ENCODE measurements around the gene TBXAS1. TPM values are rescaled to one million over a fixed set of nuclear protein-coding genes. Genes with fewer than 3 reads are reported as not detected.

TBXAS1 gene
- total RNA-seq, 4 donors from 2014 or later, result 9.0 to 22.2 (median 14.6) TPM

GRCh38 chr7:139821349-139822105, 7.5 kb upstream of the TBXAS1 start:
- Histone ChIP-seq H3K36me3 (no peaks in the 10 kb centered on the region), H3K27ac (no peak overlapping the region), H3K9me3 (no peaks in the 10 kb centered on the region), H3K4me3 (no peak overlapping the region), H3K4me1 (no peaks in the 10 kb centered on the region), H3K27me3 (no peaks in the 10 kb centered on the region)
- in situ Hi-C loops (cut with MboI; ENCODE audit: low pct_ligation_motif_present in 1 of 4, low pct_unique_long_range_greater_than_20kb in 1 of 4, low sequenced_read_pairs in 3 of 4), result no loop called here
- TF ChIP-seq POLR2A (IDR thresholded peaks at IDR 0.05) (no peak), EP300 (IDR thresholded peaks at IDR 0.05; ENCODE audit: low read depth) (no peak), POLR2AphosphoS5 (IDR thresholded peaks at IDR 0.05) (no peak)
- TF ChIP-seq, protein P1, sequence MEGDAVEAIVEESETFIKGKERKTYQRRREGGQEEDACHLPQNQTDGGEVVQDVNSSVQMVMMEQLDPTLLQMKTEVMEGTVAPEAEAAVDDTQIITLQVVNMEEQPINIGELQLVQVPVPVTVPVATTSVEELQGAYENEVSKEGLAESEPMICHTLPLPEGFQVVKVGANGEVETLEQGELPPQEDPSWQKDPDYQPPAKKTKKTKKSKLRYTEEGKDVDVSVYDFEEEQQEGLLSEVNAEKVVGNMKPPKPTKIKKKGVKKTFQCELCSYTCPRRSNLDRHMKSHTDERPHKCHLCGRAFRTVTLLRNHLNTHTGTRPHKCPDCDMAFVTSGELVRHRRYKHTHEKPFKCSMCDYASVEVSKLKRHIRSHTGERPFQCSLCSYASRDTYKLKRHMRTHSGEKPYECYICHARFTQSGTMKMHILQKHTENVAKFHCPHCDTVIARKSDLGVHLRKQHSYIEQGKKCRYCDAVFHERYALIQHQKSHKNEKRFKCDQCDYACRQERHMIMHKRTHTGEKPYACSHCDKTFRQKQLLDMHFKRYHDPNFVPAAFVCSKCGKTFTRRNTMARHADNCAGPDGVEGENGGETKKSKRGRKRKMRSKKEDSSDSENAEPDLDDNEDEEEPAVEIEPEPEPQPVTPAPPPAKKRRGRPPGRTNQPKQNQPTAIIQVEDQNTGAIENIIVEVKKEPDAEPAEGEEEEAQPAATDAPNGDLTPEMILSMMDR (IDR thresholded peaks at IDR 0.05), result no peak
- intact Hi-C loops (cut with DNase I; ENCODE audit: low total_unique reads), result no loop called here
- no peak for DNase-seq
- WGBS, 2 donors (ENCODE audit: low coverage in 1 of 2), result 75 to 84% methylated on average over 4 to 14 of the region's 14 CpGs

- Histone ChIP-seq H3K36me3 (no peaks in the 10 kb centered on the region), H3K27me3 (no peaks in the 10 kb centered on the region), H3K4me1 (no peaks in the 10 kb centered on the region), H3K9me3 (no peaks in the 10 kb centered on the region), H3K4me3 (no peak overlapping the region), H3K27ac (no peak overlapping the region)
- in situ Hi-C loops (cut with MboI; ENCODE audit: low pct_ligation_motif_present in 1 of 4, low pct_unique_long_range_greater_than_20kb in 1 of 4, low sequenced_read_pairs in 3 of 4), result no loop called here
- 92 to 98% methylated on average over 8 to 9 of the region's 9 CpGs for WGBS, 2 donors (ENCODE audit: low coverage in 1 of 2)
- intact Hi-C loops (cut with DNase I; ENCODE audit: low total_unique reads), result no loop called here
- TF ChIP-seq EP300 (IDR thresholded peaks at IDR 0.05; ENCODE audit: low read depth), result no peak
- no peak for TF ChIP-seq POLR2A (IDR thresholded peaks at IDR 0.05)
- TF ChIP-seq, protein P1 (IDR thresholded peaks at IDR 0.05), result no peak
- no peak for TF ChIP-seq POLR2AphosphoS5 (IDR thresholded peaks at IDR 0.05)
- DNase-seq, result no peak
Observed at GRCh38 chr7:139822855-139823254, 6.2 kb upstream of the TBXAS1 start.

DNA sequence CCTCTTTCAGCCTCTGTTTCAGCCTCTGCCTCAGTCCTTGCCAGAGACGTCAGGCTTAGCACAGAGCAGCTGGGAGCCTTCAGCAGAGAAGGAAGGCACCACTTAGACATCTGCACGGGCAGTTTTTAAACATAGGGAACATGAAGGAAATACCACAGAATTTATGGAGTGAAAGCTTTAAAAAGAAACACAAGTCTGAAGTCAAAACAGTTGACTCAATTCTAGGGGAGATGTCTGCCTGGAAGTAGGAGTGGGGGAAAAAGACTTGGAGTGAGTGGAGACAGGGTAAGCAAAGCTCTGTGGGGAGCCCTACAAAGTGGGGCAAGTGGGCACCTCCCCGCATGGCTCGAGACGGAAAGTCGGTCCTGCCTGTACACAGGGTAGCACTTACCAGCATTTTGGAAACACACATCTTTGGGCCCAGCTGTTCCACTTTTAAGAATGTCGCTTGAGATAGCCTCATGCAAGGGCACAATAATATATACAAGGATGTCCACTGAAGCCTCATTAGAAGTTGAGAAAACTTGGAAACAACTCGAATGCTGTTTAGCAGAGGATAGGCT, 5.0 kb upstream of the TBXAS1 start:
- Histone ChIP-seq H3K36me3 (no peaks in the 10 kb centered on the region), H3K9me3 (no peaks in the 10 kb centered on the region), H3K27me3 (no peaks in the 10 kb centered on the region), H3K27ac (peak overlapping the region; percentile 7 to 48 (median 41)), H3K4me3 (no peak overlapping the region), H3K4me1 (peaks cover 0 to 8% (median 2%) of the 10 kb centered on the region in 4 donors)
- intact Hi-C loops (cut with DNase I; ENCODE audit: low total_unique reads), result no loop called here
- no peak for TF ChIP-seq POLR2A (IDR thresholded peaks at IDR 0.05)
- TF ChIP-seq EP300 (IDR thresholded peaks at IDR 0.05; ENCODE audit: low read depth), result no peak
- TF ChIP-seq, protein P1 (IDR thresholded peaks at IDR 0.05), result no peak
- peak in 2 of 3 donors; percentile 62 to 65 for TF ChIP-seq POLR2AphosphoS5 (IDR thresholded peaks at IDR 0.05)
- no peak for DNase-seq
- in situ Hi-C loops (cut with MboI; ENCODE audit: low pct_ligation_motif_present in 1 of 4, low pct_unique_long_range_greater_than_20kb in 1 of 4, low sequenced_read_pairs in 3 of 4), result no loop called here
- WGBS, 2 donors (ENCODE audit: low coverage in 1 of 2), result 50 to 68% methylated on average over 3 to 8 of the region's 8 CpGs

DNA sequence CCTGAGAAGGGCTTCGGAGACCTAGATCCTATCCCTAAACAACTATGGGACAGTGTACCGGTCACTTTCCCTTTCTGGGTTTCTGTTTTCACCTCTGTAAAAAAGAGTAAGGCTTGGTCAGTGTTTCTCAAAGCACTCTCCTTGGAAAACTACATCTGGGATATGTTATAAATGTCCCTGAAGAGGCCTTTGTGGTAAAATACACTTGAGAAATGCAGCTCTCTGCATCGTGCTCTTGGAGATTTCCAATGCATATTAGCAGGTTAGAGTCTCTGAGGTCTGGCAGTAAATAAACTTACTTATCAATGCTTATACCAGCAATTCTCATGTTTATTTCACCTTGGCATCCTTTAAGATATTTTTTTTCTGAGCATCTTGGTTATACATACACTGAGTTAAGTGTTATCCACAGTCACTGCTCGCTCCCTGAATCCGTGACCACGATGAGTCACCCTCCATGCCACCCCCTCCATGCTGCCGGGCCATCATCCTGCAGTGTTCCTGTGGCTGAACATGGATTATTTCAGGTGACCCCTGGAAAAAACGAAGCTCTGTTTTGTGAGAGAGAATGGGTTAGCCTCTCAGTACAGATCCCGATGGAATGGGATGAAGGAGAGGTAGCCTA, 3.3 kb upstream of the TBXAS1 start:
- in situ Hi-C loops (cut with MboI; ENCODE audit: low pct_ligation_motif_present in 1 of 4, low pct_unique_long_range_greater_than_20kb in 1 of 4, low sequenced_read_pairs in 3 of 4), result no loop called here
- intact Hi-C loops (cut with DNase I; ENCODE audit: low total_unique reads), result no loop called here
- Histone ChIP-seq H3K9me3 (no peaks in the 10 kb centered on the region), H3K4me3 (no peak overlapping the region), H3K27me3 (no peaks in the 10 kb centered on the region), H3K27ac (peak overlapping the region in 1 of 4 donors; percentile 1), H3K4me1 (peaks cover 0 to 22% (median 7%) of the 10 kb centered on the region in 4 donors), H3K36me3 (no peaks in the 10 kb centered on the region)
- no peak for DNase-seq
- 65 to 78% methylated on average over 5 to 9 of the region's 9 CpGs for WGBS, 2 donors (ENCODE audit: low coverage in 1 of 2)
- TF ChIP-seq POLR2AphosphoS5 (IDR thresholded peaks at IDR 0.05) (no peak), POLR2A (IDR thresholded peaks at IDR 0.05) (no peak), EP300 (IDR thresholded peaks at IDR 0.05; ENCODE audit: low read depth) (no peak)
- TF ChIP-seq, protein P1 (IDR thresholded peaks at IDR 0.05), result no peak

All from transverse colon (tissue), 4 donors.